ENCODE measurements around the gene NOL4.
"Not testable (repeated sequence)": the region's sequence is repeated elsewhere in the genome, so short reads cannot be mapped to it uniquely, and the experiment has no call there.

Gene NOL4

GRCh38 chr18:34251919-34252318 lies 27.2 kb upstream of the NOL4 start:
- WGBS, 2 donors (ENCODE audit: extremely low coverage in 2 of 2, insufficient read length in 2 of 2, insufficient replicate concordance in 1 of 2): no CpG with 5 or more reads among the region's 2 CpGs
- no peak overlapping the region for H4K8ac ChIP-seq (ENCODE audit: low read depth, low read length)
- H2BK5ac ChIP-seq (ENCODE audit: low read length): no peak overlapping the region
- H3K9me3 ChIP-seq (replicated peaks in 1 of 2; ENCODE audit: control insufficient read depth in 2 of 2, insufficient read depth in 1 of 2, low read depth in 1 of 2, low read length in 2 of 2): no peaks in the 10 kb centered on the region
- no peaks in the 10 kb centered on the region for H3K36me3 ChIP-seq (replicated peaks in 1 of 2; ENCODE audit: control insufficient read depth in 2 of 2, insufficient read depth in 2 of 2, low read length in 2 of 2)
- no peak overlapping the region for H2AFZ ChIP-seq (ENCODE audit: low read length)
- no peak overlapping the region for H3K18ac ChIP-seq (ENCODE audit: low read length)
- H4K91ac ChIP-seq (ENCODE audit: low read depth, low read length, poor library complexity): no peak overlapping the region
- no peak for DNase-seq (ENCODE audit: low spot score)
- H3K27me3 ChIP-seq (ENCODE audit: control insufficient read depth in 3 of 3, insufficient read depth in 3 of 3, low read depth in 1 of 3, low read length in 3 of 3): no peaks in the 10 kb centered on the region
- no peak overlapping the region for H2BK120ac ChIP-seq (ENCODE audit: low read depth, low read length)
- no peak overlapping the region for H3K4ac ChIP-seq (ENCODE audit: low read length)
- H2AK5ac ChIP-seq (ENCODE audit: low read depth, low read length): no peak overlapping the region
- no peaks in the 10 kb centered on the region for H3K79me1 ChIP-seq (ENCODE audit: low read depth, low read length)
- no peak overlapping the region for H3K14ac ChIP-seq (ENCODE audit: low read length)
- H3K27ac ChIP-seq (replicated peaks; ENCODE audit: low read length): no peak overlapping the region
- H3K4me2 ChIP-seq (ENCODE audit: insufficient read depth, low read length, poor library complexity, severe bottlenecking): no peak overlapping the region
- no peak overlapping the region for H2BK12ac ChIP-seq (ENCODE audit: low read length)
- no peak overlapping the region for H3K23ac ChIP-seq (ENCODE audit: low read depth, low read length, poor library complexity)
- no peak overlapping the region for H3K4me3 ChIP-seq (ENCODE audit: low read length in 2 of 2)
- H3K4me1 ChIP-seq (ENCODE audit: control insufficient read depth in 2 of 2, insufficient read depth in 1 of 2, low read depth in 1 of 2, low read length in 2 of 2): no peaks in the 10 kb centered on the region
- H2BK15ac ChIP-seq (ENCODE audit: low read length): no peak overlapping the region
- H3K9ac ChIP-seq (ENCODE audit: low read depth, low read length, poor library complexity): no peak overlapping the region

GRCh38 chr18:34248727-34249126 lies 24.0 kb upstream of the NOL4 start:
- H3K18ac ChIP-seq (ENCODE audit: low read length): no peak overlapping the region
- H3K4me3 ChIP-seq (ENCODE audit: low read length in 2 of 2): no peak overlapping the region
- H2BK120ac ChIP-seq (ENCODE audit: low read depth, low read length): no peak overlapping the region
- H2AFZ ChIP-seq (ENCODE audit: low read length): no peak overlapping the region
- no peak overlapping the region for H3K4ac ChIP-seq (ENCODE audit: low read length)
- H3K14ac ChIP-seq (ENCODE audit: low read length): no peak overlapping the region
- H2BK12ac ChIP-seq (ENCODE audit: low read length): no peak overlapping the region
- H3K9ac ChIP-seq (ENCODE audit: low read depth, low read length, poor library complexity): no peak overlapping the region
- H3K36me3 ChIP-seq (replicated peaks in 1 of 2; ENCODE audit: control insufficient read depth in 2 of 2, insufficient read depth in 2 of 2, low read length in 2 of 2): no peaks in the 10 kb centered on the region
- DNase-seq (ENCODE audit: low spot score): no peak
- H3K4me1 ChIP-seq (ENCODE audit: control insufficient read depth in 2 of 2, insufficient read depth in 1 of 2, low read depth in 1 of 2, low read length in 2 of 2): no peaks in the 10 kb centered on the region
- no peak overlapping the region for H3K23ac ChIP-seq (ENCODE audit: low read depth, low read length, poor library complexity)
- H3K27me3 ChIP-seq (ENCODE audit: control insufficient read depth in 3 of 3, insufficient read depth in 3 of 3, low read depth in 1 of 3, low read length in 3 of 3): peaks cover 0 to 2% (median 0%) of the 10 kb centered on the region in 3 experiments
- H3K4me2 ChIP-seq (ENCODE audit: insufficient read depth, low read length, poor library complexity, severe bottlenecking): no peak overlapping the region
- no peak overlapping the region for H2BK5ac ChIP-seq (ENCODE audit: low read length)
- H2BK15ac ChIP-seq (ENCODE audit: low read length): no peak overlapping the region
- H3K27ac ChIP-seq (replicated peaks; ENCODE audit: low read length): no peak overlapping the region
- peaks cover 0 to 2% of the 10 kb centered on the region in 2 donors for H3K9me3 ChIP-seq (replicated peaks in 1 of 2; ENCODE audit: control insufficient read depth in 2 of 2, insufficient read depth in 1 of 2, low read depth in 1 of 2, low read length in 2 of 2)
- H2AK5ac ChIP-seq (ENCODE audit: low read depth, low read length): no peak overlapping the region
- no CpG with 5 or more reads among the region's 3 CpGs for WGBS, 2 donors (ENCODE audit: extremely low coverage in 2 of 2, insufficient read length in 2 of 2, insufficient replicate concordance in 1 of 2)
- H4K91ac ChIP-seq (ENCODE audit: low read depth, low read length, poor library complexity): no peak overlapping the region
- no peak overlapping the region for H4K8ac ChIP-seq (ENCODE audit: low read depth, low read length)
- no peaks in the 10 kb centered on the region for H3K79me1 ChIP-seq (ENCODE audit: low read depth, low read length)

GRCh38 chr18:34242739-34243138 lies 18.0 kb upstream of the NOL4 start:
- Histone ChIP-seq H3K9ac (ENCODE audit: low read depth, low read length, poor library complexity) (no peak overlapping the region), H3K4ac (ENCODE audit: low read length) (no peak overlapping the region), H4K8ac (ENCODE audit: low read depth, low read length) (no peak overlapping the region), H3K36me3 (replicated peaks in 1 of 2; ENCODE audit: control insufficient read depth in 2 of 2, insufficient read depth in 2 of 2, low read length in 2 of 2) (no peaks in the 10 kb centered on the region), H4K91ac (ENCODE audit: low read depth, low read length, poor library complexity) (no peak overlapping the region), H2BK5ac (ENCODE audit: low read length) (no peak overlapping the region), H3K18ac (ENCODE audit: low read length) (no peak overlapping the region), H3K4me3 (ENCODE audit: low read length in 2 of 2) (no peak overlapping the region), H2AFZ (ENCODE audit: low read length) (no peak overlapping the region), H2BK12ac (ENCODE audit: low read length) (no peak overlapping the region), H2BK120ac (ENCODE audit: low read depth, low read length) (no peak overlapping the region), H3K23ac (ENCODE audit: low read depth, low read length, poor library complexity) (no peak overlapping the region), H2BK15ac (ENCODE audit: low read length) (no peak overlapping the region), H3K27ac (replicated peaks; ENCODE audit: low read length) (no peak overlapping the region), H3K79me1 (ENCODE audit: low read depth, low read length) (no peaks in the 10 kb centered on the region), H3K4me2 (ENCODE audit: insufficient read depth, low read length, poor library complexity, severe bottlenecking) (no peak overlapping the region), H3K9me3 (replicated peaks in 1 of 2; ENCODE audit: control insufficient read depth in 2 of 2, insufficient read depth in 1 of 2, low read depth in 1 of 2, low read length in 2 of 2) (peaks cover 0 to 2% of the 10 kb centered on the region in 2 donors), H3K27me3 (ENCODE audit: control insufficient read depth in 3 of 3, insufficient read depth in 3 of 3, low read depth in 1 of 3, low read length in 3 of 3) (peaks cover 0 to 2% (median 0%) of the 10 kb centered on the region in 3 experiments), H3K4me1 (ENCODE audit: control insufficient read depth in 2 of 2, insufficient read depth in 1 of 2, low read depth in 1 of 2, low read length in 2 of 2) (no peaks in the 10 kb centered on the region), H3K14ac (ENCODE audit: low read length) (no peak overlapping the region), H2AK5ac (ENCODE audit: low read depth, low read length) (no peak overlapping the region)
- WGBS, 2 donors (ENCODE audit: extremely low coverage in 2 of 2, insufficient read length in 2 of 2, insufficient replicate concordance in 1 of 2): no CpG with 5 or more reads among the region's 2 CpGs
- no peak for DNase-seq (ENCODE audit: low spot score)

GRCh38 chr18:34233781-34234388 lies 9.2 kb upstream of the NOL4 start:
- H3K18ac ChIP-seq (ENCODE audit: low read length); H3K27ac ChIP-seq (replicated peaks; ENCODE audit: low read length); H3K36me3 ChIP-seq (replicated peaks in 1 of 2; ENCODE audit: control insufficient read depth in 2 of 2, insufficient read depth in 2 of 2, low read length in 2 of 2); H2BK120ac ChIP-seq (ENCODE audit: low read depth, low read length); H3K9me3 ChIP-seq (replicated peaks in 1 of 2; ENCODE audit: control insufficient read depth in 2 of 2, insufficient read depth in 1 of 2, low read depth in 1 of 2, low read length in 2 of 2); DNase-seq (ENCODE audit: low spot score); H3K4me3 ChIP-seq (ENCODE audit: low read length in 2 of 2); H2BK15ac ChIP-seq (ENCODE audit: low read length); H3K23ac ChIP-seq (ENCODE audit: low read depth, low read length, poor library complexity); H3K4me2 ChIP-seq (ENCODE audit: insufficient read depth, low read length, poor library complexity, severe bottlenecking); H2AFZ ChIP-seq (ENCODE audit: low read length); H4K91ac ChIP-seq (ENCODE audit: low read depth, low read length, poor library complexity); H2BK12ac ChIP-seq (ENCODE audit: low read length); H3K4me1 ChIP-seq (ENCODE audit: control insufficient read depth in 2 of 2, insufficient read depth in 1 of 2, low read depth in 1 of 2, low read length in 2 of 2); H2AK5ac ChIP-seq (ENCODE audit: low read depth, low read length); H2BK5ac ChIP-seq (ENCODE audit: low read length); H3K9ac ChIP-seq (ENCODE audit: low read depth, low read length, poor library complexity); H3K4ac ChIP-seq (ENCODE audit: low read length); H4K8ac ChIP-seq (ENCODE audit: low read depth, low read length); H3K14ac ChIP-seq (ENCODE audit: low read length); H3K79me1 ChIP-seq (ENCODE audit: low read depth, low read length); H3K27me3 ChIP-seq (ENCODE audit: control insufficient read depth in 3 of 3, insufficient read depth in 3 of 3, low read depth in 1 of 3, low read length in 3 of 3): not testable (repeated sequence)
- no CpG with 5 or more reads among the region's 39 CpGs for WGBS, 2 donors (ENCODE audit: extremely low coverage in 2 of 2, insufficient read length in 2 of 2, insufficient replicate concordance in 1 of 2)

Measured in neuronal stem cell (in vitro differentiated cells).